LoVo (cell line): ENCODE results near the gene IAH1.

ENCODE experiments used
- DNase-seq: peaks from one replicate; pipeline ENCODE4 v3.0.0-alpha.2; 2016; ENCODE audit warnings: low spot score

Gene IAH1

GRCh38 chr2:9474361-9475057, at the start of gene IAH1:
Gene IAH1 (plus strand): TSS chr2:9474551. CDS start chr2:9474567, 16 bp downstream.
- DNase-seq: peak; percentile 64

- DNase-seq: no peak
These were observed 45.3 kb upstream of the IAH1 start for GRCh38 chr2:9428965-9429577.

DNA sequence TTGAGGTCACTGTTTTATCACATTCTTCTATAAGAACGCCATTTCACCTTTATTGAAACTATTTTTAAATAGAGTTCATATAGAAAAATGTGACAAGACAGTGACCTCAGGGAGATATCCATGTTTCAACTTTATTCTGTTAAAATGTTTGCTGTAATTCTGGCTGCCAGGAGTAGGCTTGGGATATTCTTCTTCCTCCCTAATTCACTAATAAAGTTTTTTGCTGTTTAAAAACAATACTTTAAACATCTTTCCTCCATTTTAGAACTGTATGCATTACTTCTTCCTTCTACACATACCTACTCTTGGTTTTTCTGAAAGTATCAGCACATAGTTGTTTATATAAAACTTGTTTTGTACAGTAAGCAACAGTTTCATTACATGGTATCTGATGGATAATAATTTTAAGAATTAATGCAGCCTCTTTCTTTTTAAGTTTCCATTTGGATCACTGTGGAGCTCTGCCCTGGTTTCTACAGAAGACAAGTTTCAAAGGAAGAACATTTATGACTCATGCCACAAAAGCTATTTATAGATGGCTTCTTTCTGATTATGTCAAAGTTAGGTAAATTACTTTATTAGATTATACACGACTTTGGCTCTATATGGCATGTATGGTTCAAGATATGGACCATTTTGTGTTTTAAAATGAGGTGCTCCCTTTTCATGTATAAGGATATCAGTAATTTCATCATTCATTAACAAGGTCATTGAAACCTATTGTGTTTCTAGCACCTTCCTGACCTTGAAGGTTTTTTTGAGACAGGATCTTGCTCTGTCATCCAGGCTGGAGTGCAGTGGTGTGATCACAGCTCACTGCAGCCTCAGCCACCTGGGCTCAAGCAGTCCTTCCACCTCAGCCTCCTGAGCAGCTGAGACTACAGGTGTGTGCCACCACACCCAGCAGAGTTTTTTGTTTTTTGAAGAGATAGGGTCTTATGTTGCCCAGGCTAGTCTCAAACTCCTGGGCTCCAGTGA, 43.7 kb upstream of the IAH1 start:
- no peak for DNase-seq

GRCh38 chr2:9434489-9434888, 39.9 kb upstream of the IAH1 start:
- DNase-seq: no peak

DNA sequence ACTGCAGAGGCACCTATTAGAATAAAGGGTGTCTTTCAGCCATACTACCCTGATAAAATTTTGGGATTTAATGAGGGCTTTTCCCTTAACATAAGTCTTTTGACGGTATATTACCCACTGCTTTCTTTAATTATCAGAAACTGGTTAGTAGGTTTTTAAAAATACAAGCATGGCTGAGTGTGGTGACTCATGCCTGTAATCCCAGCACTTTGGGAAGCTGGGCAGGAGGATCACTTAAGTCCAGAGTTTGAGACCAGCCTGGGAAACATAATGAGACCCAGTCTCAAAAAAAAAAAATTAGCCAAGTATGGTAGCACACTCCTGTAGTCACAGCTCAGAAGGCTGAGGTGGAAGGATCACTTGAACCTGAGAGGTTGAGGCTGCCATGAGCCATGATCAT, 34.8 kb upstream of the IAH1 start:
- no peak for DNase-seq

- DNase-seq: no peak
These were observed 34.2 kb upstream of the IAH1 start for GRCh38 chr2:9440058-9440727.

DNA sequence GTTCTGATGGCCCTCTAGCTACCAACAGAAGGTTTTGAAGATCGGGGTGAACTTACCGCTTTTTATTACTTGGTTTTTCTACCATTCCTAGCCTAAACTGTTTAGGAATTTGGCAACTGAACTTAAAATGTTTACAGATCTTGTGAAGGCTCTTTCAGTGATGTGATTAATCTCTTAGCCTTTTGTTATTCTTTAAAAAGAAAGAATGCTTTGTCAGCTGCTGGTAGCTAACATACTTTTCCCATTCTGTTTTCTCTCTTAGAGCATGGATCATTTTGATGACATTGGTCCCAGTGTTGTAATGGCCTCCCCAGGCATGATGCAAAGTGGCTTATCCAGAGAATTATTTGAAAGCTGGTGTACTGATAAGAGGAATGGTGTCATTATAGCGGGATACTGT, 32.8 kb upstream of the IAH1 start:
- no peak for DNase-seq

DNA sequence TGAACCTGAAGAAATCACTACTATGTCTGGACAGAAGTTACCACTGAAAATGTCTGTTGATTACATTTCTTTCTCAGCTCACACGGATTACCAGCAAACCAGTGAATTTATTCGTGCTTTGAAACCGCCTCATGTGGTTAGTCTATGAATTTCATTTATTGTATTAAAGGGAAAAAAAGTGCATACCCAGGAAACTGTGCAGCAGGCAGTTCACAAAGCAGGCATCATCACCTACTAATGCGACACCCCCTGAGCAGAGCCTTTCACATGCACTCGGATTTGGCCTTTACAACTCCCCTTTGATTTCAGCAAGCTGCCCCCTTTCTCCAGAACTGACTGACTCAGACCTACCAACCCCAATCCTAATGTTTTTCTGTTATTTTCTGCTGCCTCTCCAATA, 30.8 kb upstream of the IAH1 start:
- DNase-seq: no peak

- no peak for DNase-seq
These were observed 29.3 kb upstream of the IAH1 start for GRCh38 chr2:9445089-9445488.

- DNase-seq: no peak
These were observed 23.1 kb upstream of the IAH1 start for GRCh38 chr2:9451231-9451630.

- DNase-seq: no peak
These were observed 13.8 kb upstream of the IAH1 start for GRCh38 chr2:9460441-9461017.

- no peak for DNase-seq
These were observed 13.3 kb upstream of the IAH1 start for GRCh38 chr2:9461079-9461478.

DNA sequence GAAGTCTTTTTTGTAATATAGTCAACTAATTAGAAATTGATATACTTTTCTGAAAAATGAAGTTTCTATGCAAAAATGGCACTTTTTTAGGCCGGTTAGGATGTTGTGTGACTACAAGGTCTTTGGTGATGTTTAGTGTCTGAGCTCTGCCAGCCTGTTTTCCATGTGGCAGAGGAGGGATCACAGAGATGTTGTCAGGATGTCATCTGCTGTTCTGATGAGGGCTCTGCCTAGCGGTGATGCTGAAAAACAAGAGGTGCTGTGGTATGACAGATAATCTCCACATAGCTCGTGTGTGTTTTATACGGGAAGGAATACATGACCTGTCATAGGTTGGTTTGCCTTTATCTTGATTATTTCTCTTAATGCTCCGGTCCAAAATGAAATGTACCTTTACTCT, 12.0 kb upstream of the IAH1 start:
- no peak for DNase-seq

DNA sequence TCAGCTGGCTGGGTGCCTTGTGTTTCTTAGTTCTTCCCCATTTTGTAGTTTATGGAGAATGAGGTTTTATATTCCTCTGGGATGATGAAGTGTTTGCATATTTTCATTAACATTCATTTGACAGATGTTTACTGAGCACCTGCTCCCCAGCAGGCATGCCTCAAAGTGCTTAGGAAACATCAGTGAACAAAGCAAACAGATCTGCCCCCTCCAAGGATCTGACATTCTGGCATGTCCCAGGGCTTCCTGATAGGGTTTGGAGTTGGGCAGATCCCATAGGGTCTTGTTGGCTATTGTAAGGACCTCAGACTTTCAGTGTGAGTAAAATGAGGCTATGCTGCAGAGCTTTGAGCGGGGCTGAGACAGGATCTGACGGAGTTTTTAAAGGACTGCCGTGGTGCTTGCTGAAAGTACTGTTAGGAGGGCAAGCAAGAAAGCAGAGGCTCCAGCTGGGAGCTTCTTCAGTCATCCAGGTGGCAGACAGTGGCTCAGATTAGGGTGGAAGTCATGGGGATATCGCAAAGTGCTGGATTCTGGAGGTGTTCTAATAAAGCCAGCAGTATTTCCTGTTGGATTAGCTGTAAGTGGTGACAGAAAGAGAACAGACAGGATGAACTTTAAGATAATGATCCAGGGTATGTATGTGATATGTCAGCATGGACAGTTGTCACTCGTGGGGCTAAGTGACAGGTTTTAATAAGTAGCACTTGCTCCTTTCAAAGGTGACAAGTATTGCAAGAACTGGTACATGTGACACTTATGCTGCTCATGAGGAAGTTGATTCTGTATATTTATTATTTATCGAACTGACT, 11.3 kb upstream of the IAH1 start:
- DNase-seq: no peak

DNA sequence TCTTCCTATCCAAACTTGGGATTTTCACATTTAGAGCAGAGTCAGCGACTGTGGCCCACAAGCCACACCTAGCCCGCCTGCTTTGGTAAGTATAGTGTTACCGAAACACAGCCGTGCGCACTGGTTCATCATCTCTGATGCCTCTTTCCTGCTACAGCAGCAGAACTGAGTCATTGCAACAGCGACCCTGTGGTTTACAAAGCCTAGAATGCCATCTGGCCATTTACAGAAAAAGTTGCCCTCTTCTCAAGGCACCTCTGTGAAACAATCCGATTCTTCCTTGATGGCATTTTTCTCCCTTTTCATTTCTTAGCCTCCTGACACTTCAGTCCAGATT, 10.7 kb upstream of the IAH1 start:
- DNase-seq: no peak

DNA sequence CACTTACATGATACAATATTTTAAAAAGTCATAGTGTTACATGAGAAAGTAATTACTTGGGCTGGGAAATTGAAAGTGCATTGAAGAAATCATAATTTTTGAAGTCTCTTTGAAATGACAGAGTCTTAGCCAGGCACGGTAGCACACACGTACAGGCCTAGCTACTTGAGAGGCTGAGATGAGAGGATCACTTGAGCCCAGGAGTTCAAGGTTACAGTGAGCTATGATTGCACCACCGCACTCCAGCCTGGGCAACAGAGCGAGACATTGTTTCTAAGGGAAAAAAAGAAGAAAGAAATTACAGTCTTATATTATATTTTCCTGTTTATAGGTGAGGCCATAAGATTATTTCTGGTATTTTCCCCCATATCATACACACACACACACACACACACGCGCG, 9.2 kb upstream of the IAH1 start:
- no peak for DNase-seq

DNA sequence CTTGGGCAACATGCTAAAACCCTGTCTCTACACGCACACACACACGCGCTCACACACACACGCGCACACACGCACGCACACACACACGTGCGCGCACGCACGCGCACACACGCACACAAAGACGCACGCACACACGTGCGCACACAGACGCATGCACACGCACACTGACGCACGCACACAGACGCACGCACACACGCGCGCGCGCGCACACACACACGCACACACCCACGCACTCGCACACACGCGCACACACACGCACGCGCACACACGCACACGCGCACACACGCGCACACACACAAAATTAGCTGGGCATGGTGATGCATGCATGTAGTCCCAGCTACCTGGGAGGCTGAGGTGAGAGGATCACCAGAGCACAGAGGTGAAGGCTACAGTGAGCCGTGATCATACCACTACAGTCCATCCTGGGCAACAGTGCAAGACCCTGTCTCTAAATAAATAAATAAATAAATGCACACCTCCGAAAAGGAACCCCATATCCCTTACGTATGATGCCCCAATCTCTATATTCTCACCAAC, 8.1 kb upstream of the IAH1 start:
- DNase-seq: no peak

- DNase-seq: no peak
These were observed 6.7 kb upstream of the IAH1 start for GRCh38 chr2:9467687-9468086.

GRCh38 chr2:9471206-9471605, 3.1 kb upstream of the IAH1 start:
- no peak for DNase-seq

DNA sequence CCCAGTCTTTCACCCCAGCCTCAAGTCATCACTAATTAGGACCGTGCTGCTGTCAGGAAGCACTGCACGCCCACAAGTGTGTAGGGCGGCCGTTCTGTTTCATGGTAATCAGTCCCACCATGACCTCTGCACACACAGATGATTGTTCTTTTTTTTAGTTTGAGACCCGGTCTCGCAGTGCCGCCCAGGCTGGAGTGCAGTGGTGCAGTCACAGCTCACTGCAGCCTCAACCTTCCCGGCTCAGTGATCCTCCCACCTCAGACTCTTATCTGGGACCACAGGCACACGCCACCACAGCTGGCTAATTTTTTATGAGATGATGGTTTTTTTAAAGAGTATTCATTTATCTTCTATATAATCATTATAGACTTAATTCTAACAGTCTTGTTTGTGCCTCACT, 1.8 kb upstream of the IAH1 start:
- DNase-seq: no peak
